Breast epithelium (tissue), 4 donors: Measurements from ENCODE around the gene GIN1. TPM values are rescaled to one million over a fixed set of nuclear protein-coding genes. Genes with fewer than 3 reads are reported as not detected.

Experiments
- DNase-seq, 2 donors: peaks; one replicate each; pipeline ENCODE4 v3.0.0-alpha.2; 2019; ENCODE audit warnings: low spot score in 2 of 2
- H3K27ac ChIP-seq, 2 donors: fragments of 200-600 bp; sonication (generic) in 1 of 2; one replicate each; pipeline ENCODE4 v1.5.1; 2016 to 2019; ENCODE audit warnings: mild to moderate bottlenecking in 1 of 2
- H3K27me3 ChIP-seq, 2 donors: fragments of 200-600 bp; sonication (generic) in 1 of 2; one replicate each; pipeline versions ENCODE4 v1.5.1 to v1.6.0; 2017 to 2019; ENCODE audit warnings: control low read depth in 1 of 2, mild to moderate bottlenecking in 1 of 2
- H3K36me3 ChIP-seq: fragments of 200-600 bp; one replicate; pipeline ENCODE4 v1.5.1; 2019
- H3K4me1 ChIP-seq, 2 donors: fragments of 200-600 bp; sonication (generic); one replicate each; pipeline ENCODE4 v1.5.1; 2016 to 2019; ENCODE audit warnings: control low read depth in 1 of 2
- H3K4me3 ChIP-seq, 3 donors: fragments of 200-600 bp; sonication (generic); 1 replicate in 2 of 3; 2 replicates in 1 of 3; pipeline ENCODE4 v1.5.1; 2016 to 2019; ENCODE audit warnings: mild to moderate bottlenecking in 3 of 3, moderate library complexity in 2 of 3
- H3K9me3 ChIP-seq, 2 donors: fragments of 200-600 bp; sonication (generic) in 1 of 2; one replicate each; pipeline ENCODE4 v1.5.1; 2016 to 2019; ENCODE audit warnings: control low read depth in 1 of 2
- CTCF ChIP-seq, 3 donors: fragments of 450-650 bp; IDR thresholded peaks; one replicate each; pipeline ENCODE4 v1.5.1; 2016 to 2017; ENCODE audit warnings: antibody characterized with exemption in 3 of 3, mild to moderate bottlenecking in 3 of 3, moderate library complexity in 3 of 3
- POLR2A ChIP-seq: fragments of 450-650 bp; IDR thresholded peaks from one replicate; pipeline ENCODE4 v1.6.1; 2016; ENCODE audit warnings: antibody characterized with exemption, mild to moderate bottlenecking, moderate library complexity
- POLR2AphosphoS5 ChIP-seq, 3 donors: sonication (generic); formaldehyde crosslinking; IDR thresholded peaks; one replicate each; pipeline ENCODE4 v1.6.1; 2017; ENCODE audit warnings: antibody characterized with exemption in 3 of 3
- intact Hi-C: fragments of 100-400 bp; cut with DNase I; formaldehyde crosslinking; loops from one replicate; pipeline ENCODE4 v1.15.1; 2023; ENCODE audit warnings: low total_unique reads
- total RNA-seq, 3 donors: library from RNA; depleted of rRNA; stranded (reverse); fragments of >200 nt; gene quantifications; one replicate each; pipeline ENCODE4 v1.1.0, GENCODE V29; 2016

GIN1 gene
- total RNA-seq, 3 donors from 2014 or later = 3.4 to 10.4 (median 4.9) TPM

GRCh38 chr5:103119070-103119764 lies 721 bp downstream of the GIN1 start:
- no peak for DNase-seq
- Histone ChIP-seq H3K27ac (peak overlapping the region; percentile 94 to 96), H3K4me3 (peak overlapping the region; percentile 81 to 85 (median 84)), H3K36me3 (no peaks in the 10 kb centered on the region), H3K4me1 (peaks cover 0 to 18% of the 10 kb centered on the region in 2 donors), H3K9me3 (no peaks in the 10 kb centered on the region), H3K27me3 (no peaks in the 10 kb centered on the region)
- intact Hi-C loops = no loop called here
- TF ChIP-seq CTCF (IDR thresholded peaks at IDR 0.05) (no peak), POLR2AphosphoS5 (IDR thresholded peaks at IDR 0.05) (no peak), POLR2A (no peak)

- DNase-seq = no peak
- intact Hi-C loops = no loop called here
- Histone ChIP-seq H3K27me3 (no peaks in the 10 kb centered on the region), H3K9me3 (no peaks in the 10 kb centered on the region), H3K4me1 (peaks cover 0 to 13% of the 10 kb centered on the region in 2 donors), H3K36me3 (no peaks in the 10 kb centered on the region), H3K27ac (no peak overlapping the region), H3K4me3 (no peak overlapping the region)
- TF ChIP-seq POLR2A = no peak
- no peak for TF ChIP-seq CTCF (IDR thresholded peaks at IDR 0.05)
- TF ChIP-seq POLR2AphosphoS5 (IDR thresholded peaks at IDR 0.05) = no peak
These were observed 2.4 kb downstream of the GIN1 start for GRCh38 chr5:103117471-103117991.

GRCh38 chr5:103114440-103114839 lies 5.5 kb downstream of the GIN1 start:
- TF ChIP-seq POLR2A (no peak), CTCF (IDR thresholded peaks at IDR 0.05) (no peak), POLR2AphosphoS5 (IDR thresholded peaks at IDR 0.05) (no peak)
- H3K36me3 ChIP-seq = no peaks in the 10 kb centered on the region
- DNase-seq = no peak
- H3K4me1 ChIP-seq = peaks cover 0 to 3% of the 10 kb centered on the region in 2 donors
- H3K9me3 ChIP-seq = no peaks in the 10 kb centered on the region
- H3K27ac ChIP-seq = no peak overlapping the region
- intact Hi-C loops = no loop called here
- H3K4me3 ChIP-seq = no peak overlapping the region
- H3K27me3 ChIP-seq = no peaks in the 10 kb centered on the region

GRCh38 chr5:103112910-103113309 lies 7.0 kb downstream of the GIN1 start:
- Histone ChIP-seq H3K27ac (no peak overlapping the region), H3K27me3 (no peaks in the 10 kb centered on the region), H3K36me3 (no peaks in the 10 kb centered on the region), H3K9me3 (no peaks in the 10 kb centered on the region), H3K4me3 (no peak overlapping the region), H3K4me1 (no peaks in the 10 kb centered on the region)
- TF ChIP-seq CTCF (IDR thresholded peaks at IDR 0.05) (no peak), POLR2A (no peak), POLR2AphosphoS5 (IDR thresholded peaks at IDR 0.05) (no peak)
- intact Hi-C loops = no loop called here
- no peak for DNase-seq

- no peak for TF ChIP-seq POLR2A
- TF ChIP-seq CTCF (IDR thresholded peaks at IDR 0.05) = no peak
- no peak for TF ChIP-seq POLR2AphosphoS5 (IDR thresholded peaks at IDR 0.05)
- Histone ChIP-seq H3K27ac (no peak overlapping the region), H3K4me1 (no peaks in the 10 kb centered on the region), H3K36me3 (no peaks in the 10 kb centered on the region), H3K27me3 (no peaks in the 10 kb centered on the region), H3K4me3 (no peak overlapping the region), H3K9me3 (no peaks in the 10 kb centered on the region)
- intact Hi-C loops = no loop called here
- no peak for DNase-seq
These were observed 8.5 kb downstream of the GIN1 start for GRCh38 chr5:103111468-103111867.
